ENCODE measurements around the gene PTPRB. TPM values are rescaled to one million over a fixed set of nuclear protein-coding genes. Genes with fewer than 3 reads are reported as not detected.

The PTPRB gene
- total and polyA plus RNA-seq, 2 of the 8 experiments (the other 6 are each of a cell fraction or from before 2014, with no cell fraction given) = 0.36 to 0.58 TPM

DNA sequence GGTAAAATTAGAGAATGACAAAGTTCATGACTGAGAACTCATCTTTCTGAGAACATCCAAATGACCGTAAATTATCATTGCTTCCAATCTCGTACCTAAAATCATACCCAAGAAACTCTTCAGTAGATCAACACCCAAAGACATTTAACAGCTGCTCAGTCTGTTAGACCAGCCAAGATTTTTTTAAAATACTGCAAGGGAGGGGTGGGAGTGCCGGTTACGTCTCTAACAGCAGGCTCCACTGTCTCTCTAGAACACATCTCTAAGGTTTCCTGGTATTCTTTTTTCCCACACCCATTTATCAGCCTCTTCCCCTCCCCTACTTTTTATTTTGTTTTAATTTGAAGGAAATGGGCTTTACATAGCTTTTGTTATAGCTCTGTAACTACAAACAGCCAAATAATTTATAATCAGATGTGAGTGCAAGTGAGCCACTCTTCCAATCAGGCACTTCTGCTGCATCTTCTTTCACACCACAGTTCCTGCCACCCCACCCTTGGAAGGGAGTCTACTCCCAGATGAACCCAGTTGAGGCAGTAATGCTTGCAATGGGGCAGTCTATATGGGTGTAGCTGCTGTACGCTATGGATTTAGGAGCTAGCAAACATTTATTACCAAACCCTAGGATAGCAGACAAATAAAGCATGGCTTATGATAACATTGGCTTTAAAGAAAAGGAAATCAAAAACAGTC lies 21.9 kb downstream of the PTPRB start:
- H3K14ac ChIP-seq (ENCODE audit: insufficient read length) = no peak overlapping the region
- ChIA-PET POLR2A (ENCODE audit: partially characterized antibody) (no interaction called here), CTCF (ENCODE audit: partially characterized antibody) (interaction anchor here (1.2 kb wide), 1 partner anchor 179 kb away, joined by 3 read pairs; no protein-coding TSS in a partner anchor)
- no peak overlapping the region for H3K56ac ChIP-seq (replicated peaks; ENCODE audit: insufficient read length, low read depth, low read length)
- no peaks in the 10 kb centered on the region for H3K9me3 ChIP-seq (ENCODE audit: insufficient read depth in 2 of 2, low read depth in 1 of 2, low read length in 1 of 2)
- no peak overlapping the region for H3K18ac ChIP-seq (ENCODE audit: extremely low read depth, low read length)
- H3K79me2 ChIP-seq (ENCODE audit: control insufficient read depth in 1 of 2, insufficient read depth in 2 of 2, low read length in 2 of 2) = no peaks in the 10 kb centered on the region
- no peaks in the 10 kb centered on the region; the same call in 1 of the 2 replicates for H3K23me2 ChIP-seq (ENCODE audit: low read depth, low read length)
- H3K4me3 ChIP-seq (ENCODE audit: extremely low read depth in 1 of 4, insufficient read depth in 2 of 4, low read depth in 3 of 4, low read length in 4 of 4) = no peak overlapping the region
- H2BK15ac ChIP-seq (ENCODE audit: low read length) = no peak overlapping the region
- no peak overlapping the region for H2AFZ ChIP-seq (ENCODE audit: low read length)
- FAIRE-seq (no peak), DNase-seq (ENCODE audit: low read depth in 1 of 2, low spot score in 2 of 2) (no peak)
- H4K91ac ChIP-seq (replicated peaks; ENCODE audit: insufficient read length, low read length) = no peak overlapping the region
- H3K4me2 ChIP-seq (ENCODE audit: insufficient read depth in 1 of 2, low read depth in 2 of 2, low read length in 2 of 2) = no peak overlapping the region
- no peak overlapping the region for H4K5ac ChIP-seq (ENCODE audit: insufficient read length, low read depth, low read length)
- no peaks in the 10 kb centered on the region for H3K36me3 ChIP-seq (ENCODE audit: control insufficient read depth in 2 of 4, insufficient read depth in 4 of 4, low read length in 3 of 4)
- H3K27me3 ChIP-seq (replicated peaks in 1 of 4; ENCODE audit: control insufficient read depth in 3 of 4, extremely low read depth in 1 of 4, insufficient read depth in 3 of 4, low read length in 3 of 4) = no peaks in the 10 kb centered on the region
- no peak overlapping the region for H2BK12ac ChIP-seq (ENCODE audit: low read depth, low read length)
- no peaks in the 10 kb centered on the region for H4K20me1 ChIP-seq (replicated peaks in 1 of 2; ENCODE audit: control insufficient read depth in 1 of 2, insufficient read depth in 2 of 2, low read length in 2 of 2)
- no peak overlapping the region for H2BK20ac ChIP-seq (ENCODE audit: low read length)
- no peak overlapping the region for H4K8ac ChIP-seq (ENCODE audit: extremely low read depth, insufficient read depth, low read length)
- H2AK5ac ChIP-seq (ENCODE audit: low read depth, low read length) = no peak overlapping the region
- no peak overlapping the region for H3K23ac ChIP-seq (ENCODE audit: insufficient read length)
- H3K9ac ChIP-seq (replicated peaks in 1 of 4; ENCODE audit: extremely low read depth in 1 of 4, low read depth in 3 of 4, low read length in 3 of 4) = no peak overlapping the region
- H3K4ac ChIP-seq (replicated peaks; ENCODE audit: insufficient read length, low read depth, low read length) = no peak overlapping the region
- TF ChIP-seq KDM4A (IDR thresholded peaks at IDR 0.05; ENCODE audit: low read depth, low read length, severe bottlenecking) (no peak), MAFK (IDR thresholded peaks at IDR 0.05; ENCODE audit: low read depth, low read length) (no peak)
- H3K27ac ChIP-seq (ENCODE audit: low read depth, low read length) = no peak overlapping the region
- H3K4me1 ChIP-seq (replicated peaks in 1 of 4; ENCODE audit: control insufficient read depth in 3 of 4, insufficient read depth in 4 of 4, low read length in 3 of 4) = no peaks in the 10 kb centered on the region; a peak in 1 of 7 replicates
- no peak overlapping the region for H2BK5ac ChIP-seq (ENCODE audit: low read depth, low read length)
- no peak overlapping the region for H2BK120ac ChIP-seq (replicated peaks; ENCODE audit: low read depth, low read length)
- no peaks in the 10 kb centered on the region for H3K79me1 ChIP-seq (ENCODE audit: low read depth, low read length)
- WGBS, 2 experiments (ENCODE audit: extremely low coverage in 1 of 2, insufficient coverage in 1 of 2, insufficient read length in 1 of 2, insufficient replicate concordance in 2 of 2, low coverage in 1 of 2, low lambda C conversion rate in 2 of 2, missing lambda C conversion rate in 1 of 2) = 72% methylated on average over 5 of the region's 5 CpGs; no CpG with 5 or more reads in 1 of the 2 experiments

Measured in H1 (cell line).